Measurements from ENCODE around the gene RNF223. TPM values are rescaled to one million over a fixed set of nuclear protein-coding genes. Genes with fewer than 3 reads are reported as not detected.

The RNF223 gene
- total RNA-seq, 1 experiment from 2014 or later, result 6.3 TPM

GRCh38 chr1:1034439-1034781, 39.7 kb downstream of the RNF223 start (continued):
- no peak for TF ChIP-seq REST (IDR thresholded peaks at IDR 0.05; ENCODE audit: low read depth)

GRCh38 chr1:1033731-1034438, 40.2 kb downstream of the RNF223 start:
- Histone ChIP-seq H3K4me2 (ENCODE audit: low read length) (no peak overlapping the region), H3K9me3 (ENCODE audit: control insufficient read depth in 1 of 2, insufficient read depth in 1 of 2, low read depth in 1 of 2, low read length in 2 of 2) (no peaks in the 10 kb centered on the region), H4K20me1 (ENCODE audit: insufficient read depth) (no peaks in the 10 kb centered on the region), H3K9ac (ENCODE audit: low read length) (no peak overlapping the region), H2AFZ (ENCODE audit: low read depth, low read length, poor library complexity, severe bottlenecking) (no peak overlapping the region), H3K4me3 (replicated peaks in 1 of 2; ENCODE audit: low read depth in 1 of 2, low read length in 2 of 2) (no peak overlapping the region), H3K79me2 (ENCODE audit: insufficient read depth, low read length) (peaks cover 66% of the 10 kb centered on the region), H3K27ac (ENCODE audit: low read depth, low read length) (no peak overlapping the region), H3K36me3 (ENCODE audit: control insufficient read depth in 1 of 2, insufficient read depth in 2 of 2, low read length in 2 of 2) (peaks cover 0 to 16% of the 10 kb centered on the region in 2 experiments; a peak in 1 of 4 replicates), H3K27me3 (ENCODE audit: insufficient read depth, low read length) (no peaks in the 10 kb centered on the region), H3K9me2 (ENCODE audit: insufficient read depth) (no peaks in the 10 kb centered on the region), H3K4me1 (ENCODE audit: control insufficient read depth in 1 of 2, insufficient read depth in 2 of 2, low read length in 2 of 2) (peaks cover 0 to 6% of the 10 kb centered on the region in 2 experiments; a peak in 1 of 4 replicates)
- BruUV-seq (replicated peaks), result no TSS peak
- RAD21 ChIA-PET (ENCODE audit: low non-redundant PET in 1 of 2, low total read pairs in 2 of 2, uncharacterized antibody in 2 of 2, unreplicated experiment in 2 of 2), result no interaction called here
- TF ChIP-seq CEBPB (IDR thresholded peaks at IDR 0.05; ENCODE audit: low read depth), result no peak
- POLR2A ChIA-PET, result no interaction called here
- DNase-seq (ENCODE audit: low read depth, low spot score) (no peak), ATAC-seq (no peak)
- intact Hi-C loops (cut with micrococcal nuclease), result no loop called here
- CTCF ChIA-PET, result no interaction called here
